ENCODE measurements around the gene BHLHE23. TPM values are rescaled to one million over a fixed set of nuclear protein-coding genes. Genes with fewer than 3 reads are reported as not detected.

Gene BHLHE23
- polyA plus RNA-seq, 6 donors from 2014 or later: not detected

- H3K27me3 Mint-ChIP-seq: peaks cover 28 to 61% (median 45%) of the 10 kb centered on the region in 3 donors
- peak overlapping the region in 6 of 8 donors; percentile 29 to 95 (median 84) for H3K4me3 Mint-ChIP-seq
- H3K36me3 Mint-ChIP-seq: no peaks in the 10 kb centered on the region
- ATAC-seq (ENCODE audit: low read depth in 2 of 2) (no peak), DNase-seq (no peak)
- peaks cover 26 to 39% (median 37%) of the 10 kb centered on the region in 3 donors for H3K4me1 Mint-ChIP-seq
- H3K27ac Mint-ChIP-seq: peak overlapping the region in 2 of 6 donors; percentile 2 to 73
- no peaks in the 10 kb centered on the region for H3K9me3 Mint-ChIP-seq
Observed at GRCh38 chr20:62972845-62973745, 33.7 kb downstream of the BHLHE23 start.

GRCh38 chr20:62971950-62972844 lies 34.6 kb downstream of the BHLHE23 start:
- DNase-seq (peak; percentile 79), ATAC-seq (ENCODE audit: low read depth in 2 of 2) (peak; percentile 96)
- Mint-ChIP-seq H3K4me1 (peaks cover 19 to 31% (median 28%) of the 10 kb centered on the region in 3 donors), H3K4me3 (peak overlapping the region; percentile 78 to 95 (median 86)), H3K27ac (peak overlapping the region in 4 of 6 donors; percentile 2 to 94 (median 89)), H3K27me3 (peaks cover 20 to 54% (median 45%) of the 10 kb centered on the region in 3 donors), H3K36me3 (no peaks in the 10 kb centered on the region), H3K9me3 (no peaks in the 10 kb centered on the region)

- no peaks in the 10 kb centered on the region for H3K36me3 Mint-ChIP-seq
- peaks cover 19 to 31% (median 22%) of the 10 kb centered on the region in 3 donors for H3K4me1 Mint-ChIP-seq
- no peak for ATAC-seq (ENCODE audit: low read depth in 2 of 2)
- peaks cover 20 to 50% (median 44%) of the 10 kb centered on the region in 3 donors for H3K27me3 Mint-ChIP-seq
- H3K9me3 Mint-ChIP-seq: no peaks in the 10 kb centered on the region
- peak overlapping the region in 4 of 6 donors; percentile 2 to 94 (median 89) for H3K27ac Mint-ChIP-seq
- DNase-seq: no peak
- H3K4me3 Mint-ChIP-seq: peak overlapping the region in 6 of 8 donors; percentile 20 to 82 (median 76)
Observed at GRCh38 chr20:62971211-62971949, 35.4 kb downstream of the BHLHE23 start.

- peaks cover 18 to 31% (median 19%) of the 10 kb centered on the region in 3 donors for H3K4me1 Mint-ChIP-seq
- peaks cover 20 to 41% (median 38%) of the 10 kb centered on the region in 3 donors for H3K27me3 Mint-ChIP-seq
- H3K9me3 Mint-ChIP-seq: no peaks in the 10 kb centered on the region
- no peaks in the 10 kb centered on the region for H3K36me3 Mint-ChIP-seq
- H3K27ac Mint-ChIP-seq: no peak overlapping the region
- ATAC-seq (ENCODE audit: low read depth in 2 of 2) (no peak), DNase-seq (no peak)
- peak overlapping the region in 1 of 8 donors; percentile 40 for H3K4me3 Mint-ChIP-seq
Observed at GRCh38 chr20:62970307-62971210, 36.2 kb downstream of the BHLHE23 start.

GRCh38 chr20:62969939-62970306 lies 36.8 kb downstream of the BHLHE23 start:
- H3K4me3 Mint-ChIP-seq: no peak overlapping the region
- no peaks in the 10 kb centered on the region for H3K9me3 Mint-ChIP-seq
- no peaks in the 10 kb centered on the region for H3K36me3 Mint-ChIP-seq
- peaks cover 18 to 31% (median 19%) of the 10 kb centered on the region in 3 donors for H3K4me1 Mint-ChIP-seq
- ATAC-seq (ENCODE audit: low read depth in 2 of 2) (no peak), DNase-seq (no peak)
- H3K27ac Mint-ChIP-seq: no peak overlapping the region
- peaks cover 20 to 39% (median 38%) of the 10 kb centered on the region in 3 donors for H3K27me3 Mint-ChIP-seq

GRCh38 chr20:62969179-62969760 lies 37.5 kb downstream of the BHLHE23 start:
- Mint-ChIP-seq H3K36me3 (no peaks in the 10 kb centered on the region), H3K27me3 (peaks cover 17 to 33% (median 31%) of the 10 kb centered on the region in 3 donors), H3K9me3 (no peaks in the 10 kb centered on the region), H3K4me3 (no peak overlapping the region), H3K4me1 (peaks cover 18 to 31% (median 19%) of the 10 kb centered on the region in 3 donors), H3K27ac (peak overlapping the region in 3 of 6 donors; percentile 27 to 89 (median 72))
- ATAC-seq (ENCODE audit: low read depth in 2 of 2): no peak
- no peak for DNase-seq

- no peaks in the 10 kb centered on the region for H3K9me3 Mint-ChIP-seq
- no peak overlapping the region for H3K4me3 Mint-ChIP-seq
- peaks cover 15 to 26% (median 24%) of the 10 kb centered on the region in 3 donors for H3K27me3 Mint-ChIP-seq
- H3K27ac Mint-ChIP-seq: no peak overlapping the region
- peaks cover 16 to 24% (median 18%) of the 10 kb centered on the region in 3 donors for H3K4me1 Mint-ChIP-seq
- DNase-seq (no peak), ATAC-seq (ENCODE audit: low read depth in 2 of 2) (no peak)
- no peaks in the 10 kb centered on the region for H3K36me3 Mint-ChIP-seq
Observed at GRCh38 chr20:62968378-62969178, 38.2 kb downstream of the BHLHE23 start.

- Mint-ChIP-seq H3K27ac (peak overlapping the region in 1 of 6 donors; percentile 56), H3K4me3 (no peak overlapping the region), H3K4me1 (peaks cover 14 to 16% (median 14%) of the 10 kb centered on the region in 3 donors), H3K9me3 (no peaks in the 10 kb centered on the region), H3K36me3 (no peaks in the 10 kb centered on the region), H3K27me3 (peaks cover 15 to 19% (median 18%) of the 10 kb centered on the region in 3 donors)
- ATAC-seq (ENCODE audit: low read depth in 2 of 2): no peak
- no peak for DNase-seq
Observed at GRCh38 chr20:62967628-62968351, 39.0 kb downstream of the BHLHE23 start.

- H3K36me3 Mint-ChIP-seq: no peaks in the 10 kb centered on the region
- peaks cover 9 to 10% (median 10%) of the 10 kb centered on the region in 3 donors for H3K4me1 Mint-ChIP-seq
- no peak overlapping the region for H3K4me3 Mint-ChIP-seq
- peaks cover 10 to 12% (median 11%) of the 10 kb centered on the region in 3 donors for H3K27me3 Mint-ChIP-seq
- no peak overlapping the region for H3K27ac Mint-ChIP-seq
- no peaks in the 10 kb centered on the region for H3K9me3 Mint-ChIP-seq
- ATAC-seq (ENCODE audit: low read depth in 2 of 2): no peak
- DNase-seq: no peak
Observed at GRCh38 chr20:62967149-62967501, 39.6 kb downstream of the BHLHE23 start.

- Mint-ChIP-seq H3K4me3 (no peak overlapping the region), H3K27me3 (peaks cover 4 to 6% (median 5%) of the 10 kb centered on the region in 3 donors), H3K4me1 (peaks cover 3 to 4% (median 3%) of the 10 kb centered on the region in 3 donors), H3K36me3 (no peaks in the 10 kb centered on the region), H3K27ac (peak overlapping the region in 1 of 6 donors; percentile 30), H3K9me3 (no peaks in the 10 kb centered on the region)
- no peak for DNase-seq
- no peak for ATAC-seq (ENCODE audit: low read depth in 2 of 2)
Observed at GRCh38 chr20:62966212-62967148, 40.3 kb downstream of the BHLHE23 start.
